ENCODE results near the gene TRMT112.

The TRMT112 gene

DNA sequence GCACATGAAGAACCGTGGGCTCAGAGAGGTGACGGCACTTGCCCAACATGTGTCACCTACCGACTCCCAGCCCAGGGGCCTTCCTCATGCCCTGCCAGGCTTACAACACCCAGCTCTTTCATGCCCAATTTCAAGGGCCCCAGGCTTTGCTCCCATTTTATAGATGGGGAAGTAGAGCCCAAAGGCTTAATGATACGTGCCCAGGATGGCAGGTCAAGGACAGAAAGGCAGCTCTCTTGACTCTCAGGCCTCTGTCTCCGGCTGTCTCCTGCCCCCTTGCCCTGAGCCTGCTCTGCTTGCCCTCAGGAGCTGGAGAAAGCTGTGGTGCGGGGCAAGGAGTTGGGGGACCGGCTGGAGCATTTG, 31.6 kb upstream of the TRMT112 start:
- TF ChIP-seq, protein P1, sequence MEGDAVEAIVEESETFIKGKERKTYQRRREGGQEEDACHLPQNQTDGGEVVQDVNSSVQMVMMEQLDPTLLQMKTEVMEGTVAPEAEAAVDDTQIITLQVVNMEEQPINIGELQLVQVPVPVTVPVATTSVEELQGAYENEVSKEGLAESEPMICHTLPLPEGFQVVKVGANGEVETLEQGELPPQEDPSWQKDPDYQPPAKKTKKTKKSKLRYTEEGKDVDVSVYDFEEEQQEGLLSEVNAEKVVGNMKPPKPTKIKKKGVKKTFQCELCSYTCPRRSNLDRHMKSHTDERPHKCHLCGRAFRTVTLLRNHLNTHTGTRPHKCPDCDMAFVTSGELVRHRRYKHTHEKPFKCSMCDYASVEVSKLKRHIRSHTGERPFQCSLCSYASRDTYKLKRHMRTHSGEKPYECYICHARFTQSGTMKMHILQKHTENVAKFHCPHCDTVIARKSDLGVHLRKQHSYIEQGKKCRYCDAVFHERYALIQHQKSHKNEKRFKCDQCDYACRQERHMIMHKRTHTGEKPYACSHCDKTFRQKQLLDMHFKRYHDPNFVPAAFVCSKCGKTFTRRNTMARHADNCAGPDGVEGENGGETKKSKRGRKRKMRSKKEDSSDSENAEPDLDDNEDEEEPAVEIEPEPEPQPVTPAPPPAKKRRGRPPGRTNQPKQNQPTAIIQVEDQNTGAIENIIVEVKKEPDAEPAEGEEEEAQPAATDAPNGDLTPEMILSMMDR (conservative IDR thresholded peaks at IDR 0.05; ENCODE audit: low read depth, low read length) = no peak
- DNase-seq (ENCODE audit: low read depth) = no peak
- no peak overlapping the region for H3K4me3 ChIP-seq (ENCODE audit: low read length)

GRCh38 chr11:64348383-64349024, 31.1 kb upstream of the TRMT112 start:
- DNase-seq (ENCODE audit: low read depth) = no peak
- TF ChIP-seq, protein P1 (conservative IDR thresholded peaks at IDR 0.05; ENCODE audit: low read depth, low read length) = no peak
- H3K4me3 ChIP-seq (ENCODE audit: low read length) = no peak overlapping the region

GRCh38 chr11:64347193-64347867, 30.0 kb upstream of the TRMT112 start:
- no peak overlapping the region for H3K4me3 ChIP-seq (ENCODE audit: low read length)
- no peak for DNase-seq (ENCODE audit: low read depth)
- TF ChIP-seq, protein P1 (conservative IDR thresholded peaks at IDR 0.05; ENCODE audit: low read depth, low read length) = no peak

DNA sequence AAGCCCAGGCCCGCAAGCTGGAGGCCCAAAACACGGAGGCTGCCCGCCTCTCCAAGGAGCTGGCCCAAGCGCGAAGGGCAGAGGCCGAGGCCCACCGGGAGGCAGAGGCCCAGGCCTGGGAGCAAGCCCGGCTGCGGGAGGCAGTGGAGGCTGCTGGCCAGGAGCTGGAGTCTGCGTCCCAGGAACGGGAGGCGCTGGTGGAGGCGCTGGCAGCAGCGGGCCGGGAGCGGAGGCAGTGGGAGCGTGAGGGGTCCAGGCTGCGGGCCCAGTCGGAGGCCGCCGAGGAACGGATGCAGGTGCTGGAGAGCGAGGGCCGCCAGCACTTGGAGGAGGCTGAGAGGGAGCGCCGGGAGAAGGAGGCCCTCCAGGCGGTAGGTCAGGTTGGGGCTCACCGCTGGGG, 27.4 kb upstream of the TRMT112 start:
- no peak for DNase-seq (ENCODE audit: low read depth)
- TF ChIP-seq, protein P1 (conservative IDR thresholded peaks at IDR 0.05; ENCODE audit: low read depth, low read length) = no peak
- H3K4me3 ChIP-seq (ENCODE audit: low read length) = no peak overlapping the region

DNA sequence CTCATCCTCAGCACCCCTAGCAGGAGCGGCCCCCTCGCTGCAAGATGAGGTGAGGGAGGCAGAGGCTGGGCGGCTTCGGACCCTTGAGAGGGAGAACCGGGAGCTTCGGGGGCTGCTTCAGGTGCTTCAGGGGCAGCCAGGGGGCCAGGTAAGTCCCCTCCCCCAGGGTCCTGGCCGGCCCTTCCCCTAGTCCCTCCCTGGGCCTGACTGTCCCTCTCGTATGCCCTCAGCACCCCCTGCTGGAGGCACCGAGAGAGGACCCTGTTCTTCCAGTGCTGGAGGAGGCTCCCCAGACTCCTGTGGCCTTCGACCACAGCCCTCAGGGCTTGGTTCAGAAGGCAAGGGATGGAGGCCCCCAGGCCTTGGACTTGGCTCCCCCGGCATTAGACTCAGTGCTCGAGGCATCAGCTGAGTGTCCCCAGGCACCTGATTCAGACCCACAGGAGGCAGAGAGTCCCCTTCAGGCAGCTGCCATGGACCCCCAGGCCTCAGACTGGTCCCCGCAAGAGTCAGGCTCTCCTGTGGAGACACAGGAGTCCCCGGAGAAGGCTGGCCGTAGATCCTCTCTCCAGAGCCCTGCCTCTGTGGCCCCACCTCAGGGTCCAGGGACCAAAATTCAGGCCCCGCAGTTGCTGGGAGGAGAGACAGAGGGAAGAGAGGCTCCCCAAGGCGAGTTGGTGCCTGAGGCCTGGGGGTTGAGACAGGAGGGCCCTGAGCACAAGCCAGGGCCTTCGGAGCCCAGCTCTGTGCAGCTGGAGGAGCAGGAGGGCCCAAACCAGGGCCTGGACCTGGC, 26.6 kb upstream of the TRMT112 start:
- DNase-seq (ENCODE audit: low read depth) = no peak
- TF ChIP-seq, protein P1 (conservative IDR thresholded peaks at IDR 0.05; ENCODE audit: low read depth, low read length) = peak; percentile 32
- H3K4me3 ChIP-seq (ENCODE audit: low read length) = no peak overlapping the region

DNA sequence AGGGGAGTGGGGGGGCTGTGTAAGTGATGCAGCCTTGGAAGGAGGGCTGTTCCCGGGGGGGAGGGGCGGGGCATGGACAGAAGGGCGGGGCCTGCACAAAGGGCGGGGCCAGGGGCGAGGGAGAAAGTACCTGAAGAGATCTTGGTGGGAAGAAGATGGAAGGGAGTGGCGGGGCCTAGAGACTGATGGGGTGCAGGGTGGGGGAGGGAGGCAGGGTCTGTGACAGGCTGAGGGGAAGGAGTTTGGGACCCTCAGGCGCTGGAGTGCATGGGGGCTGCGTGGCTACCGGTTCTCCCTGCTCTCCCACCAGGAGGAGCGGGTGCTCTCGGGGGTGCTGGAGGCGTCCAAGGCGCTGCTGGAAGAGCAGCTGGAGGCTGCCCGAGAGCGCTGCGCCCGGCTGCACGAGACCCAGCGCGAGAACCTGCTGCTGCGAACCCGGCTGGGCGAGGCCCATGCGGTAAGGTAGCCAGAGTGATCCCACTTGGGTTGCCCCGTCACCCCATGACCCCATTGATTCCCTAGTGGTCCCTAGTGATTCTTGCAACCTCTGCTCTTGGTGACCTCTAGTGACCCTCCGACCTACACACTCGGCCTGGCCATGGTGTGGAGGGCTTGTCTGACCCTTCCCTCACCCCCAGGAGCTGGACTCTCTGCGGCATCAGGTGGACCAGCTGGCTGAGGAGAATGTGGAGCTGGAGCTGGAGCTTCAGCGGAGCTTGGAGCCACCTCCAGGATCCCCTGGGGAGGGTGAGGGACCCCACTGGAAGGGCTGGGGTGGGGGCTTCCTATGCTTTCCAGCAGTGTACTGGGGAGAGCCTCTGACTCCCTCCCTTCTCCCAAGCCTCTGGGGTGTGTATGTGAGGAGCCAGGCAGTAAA, 25.7 kb upstream of the TRMT112 start:
- no peak for DNase-seq (ENCODE audit: low read depth)
- TF ChIP-seq, protein P1 (conservative IDR thresholded peaks at IDR 0.05; ENCODE audit: low read depth, low read length) = no peak
- peak overlapping the region; percentile 31 for H3K4me3 ChIP-seq (ENCODE audit: low read length)
